Thyroid gland (tissue), 4 donors: Measurements from ENCODE around the gene CHRND. TPM values are rescaled to one million over a fixed set of nuclear protein-coding genes. Genes with fewer than 3 reads are reported as not detected.

Source experiments
- DNase-seq, 2 donors: peaks; one replicate each; pipeline ENCODE4 v3.0.0-alpha.2; 2019
- H3K27ac ChIP-seq, 3 donors: fragments of 200-600 bp; sonication (generic); 1 replicate in 2 of 3; 2 replicates in 1 of 3; pipeline ENCODE4 v1.5.1; 2016 to 2019; ENCODE audit warnings: mild to moderate bottlenecking in 1 of 3, moderate library complexity in 1 of 3
- H3K27me3 ChIP-seq: fragments of 200-600 bp; sonication (generic); one replicate; pipeline ENCODE4 v1.5.1; 2019
- H3K36me3 ChIP-seq, 2 donors: fragments of 200-600 bp; sonication (generic); one replicate each; pipeline ENCODE4 v1.5.1; 2016 to 2019
- H3K4me1 ChIP-seq, 2 donors: fragments of 200-600 bp; sonication (generic); one replicate each; pipeline ENCODE4 v1.5.1; 2017 to 2019
- H3K4me3 ChIP-seq, 3 donors: fragments of 200-600 bp; sonication (generic); replicated peaks in 1 of 3; 1 replicate in 2 of 3; 2 replicates in 1 of 3; pipeline ENCODE4 v1.5.1; 2016; ENCODE audit warnings: mild to moderate bottlenecking in 1 of 3
- H3K9me3 ChIP-seq: fragments of 200-600 bp; sonication (generic); one replicate; pipeline ENCODE4 v1.5.1; 2017
- POLR2A ChIP-seq, 2 donors: fragments of 450-650 bp; IDR thresholded peaks; one replicate each; pipeline ENCODE4 v1.6.1; 2017; ENCODE audit warnings: antibody characterized with exemption in 2 of 2, mild to moderate bottlenecking in 2 of 2, moderate library complexity in 1 of 2
- WGBS, 2 donors: methylation state at CpG; one replicate each; pipeline ENCODE4 v1.1.5; 2017; 5-methylcytosine and 5-hydroxymethylcytosine counted together
- intact Hi-C: fragments of 100-400 bp; cut with DNase I; formaldehyde crosslinking; loops from one replicate; pipeline ENCODE4 v1.15.1; 2023
- total RNA-seq, 4 donors: library from RNA; depleted of rRNA; stranded (reverse); fragments of >200 nt; gene quantifications; one replicate each; pipeline ENCODE4 v1.2.3, GENCODE V29; 2016
- TF ChIP-seq, protein P1 (sequence below), 6 experiments: fragments of 200-600 bp in 3 of 6; fragments of 450-650 bp in 3 of 6; sonication (generic) in 3 of 6; IDR thresholded peaks; one replicate each; pipeline ENCODE4 v1.5.1; 2016 to 2019; ENCODE audit warnings: antibody characterized with exemption in 6 of 6, mild to moderate bottlenecking in 2 of 6, inconsistent platforms in 1 of 6, moderate library complexity in 1 of 6

Gene CHRND
- total RNA-seq, 4 donors from 2014 or later = not detected

DNA sequence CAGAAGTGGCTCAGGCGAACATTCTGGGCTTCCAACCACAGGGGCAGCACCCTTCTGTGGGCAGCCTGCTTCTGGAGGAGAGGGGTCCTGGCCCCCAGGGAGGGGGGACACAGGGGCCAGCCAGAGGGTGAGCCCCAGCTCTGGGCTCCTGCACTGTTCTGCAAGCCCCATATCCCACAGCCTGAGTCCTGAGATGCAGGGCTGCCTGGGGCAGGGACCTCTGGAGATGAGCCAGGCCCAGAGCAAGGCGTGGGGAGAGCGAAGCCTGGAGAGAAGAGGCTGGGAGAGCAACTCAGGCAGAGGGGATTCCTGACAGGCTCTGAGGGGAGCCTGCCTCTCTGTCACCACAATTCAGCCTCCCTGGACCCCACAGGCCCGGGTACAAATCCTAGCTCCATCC, 19.3 kb upstream of the CHRND start:
- no peaks in the 10 kb centered on the region for H3K9me3 ChIP-seq
- DNase-seq = no peak
- intact Hi-C loops = no loop called here
- 90% methylated on average over 4 of the region's 4 CpGs; no CpG with 5 or more reads in 1 of the 2 donors for WGBS, 2 donors
- peaks cover 8 to 17% of the 10 kb centered on the region in 2 donors for H3K4me1 ChIP-seq
- no peaks in the 10 kb centered on the region for H3K36me3 ChIP-seq
- H3K27me3 ChIP-seq = no peaks in the 10 kb centered on the region
- no peak overlapping the region for H3K27ac ChIP-seq
- H3K4me3 ChIP-seq = no peak overlapping the region
- TF ChIP-seq, protein P1, sequence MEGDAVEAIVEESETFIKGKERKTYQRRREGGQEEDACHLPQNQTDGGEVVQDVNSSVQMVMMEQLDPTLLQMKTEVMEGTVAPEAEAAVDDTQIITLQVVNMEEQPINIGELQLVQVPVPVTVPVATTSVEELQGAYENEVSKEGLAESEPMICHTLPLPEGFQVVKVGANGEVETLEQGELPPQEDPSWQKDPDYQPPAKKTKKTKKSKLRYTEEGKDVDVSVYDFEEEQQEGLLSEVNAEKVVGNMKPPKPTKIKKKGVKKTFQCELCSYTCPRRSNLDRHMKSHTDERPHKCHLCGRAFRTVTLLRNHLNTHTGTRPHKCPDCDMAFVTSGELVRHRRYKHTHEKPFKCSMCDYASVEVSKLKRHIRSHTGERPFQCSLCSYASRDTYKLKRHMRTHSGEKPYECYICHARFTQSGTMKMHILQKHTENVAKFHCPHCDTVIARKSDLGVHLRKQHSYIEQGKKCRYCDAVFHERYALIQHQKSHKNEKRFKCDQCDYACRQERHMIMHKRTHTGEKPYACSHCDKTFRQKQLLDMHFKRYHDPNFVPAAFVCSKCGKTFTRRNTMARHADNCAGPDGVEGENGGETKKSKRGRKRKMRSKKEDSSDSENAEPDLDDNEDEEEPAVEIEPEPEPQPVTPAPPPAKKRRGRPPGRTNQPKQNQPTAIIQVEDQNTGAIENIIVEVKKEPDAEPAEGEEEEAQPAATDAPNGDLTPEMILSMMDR (IDR thresholded peaks at IDR 0.05) = no peak
- TF ChIP-seq POLR2A (IDR thresholded peaks at IDR 0.05) = no peak

- Histone ChIP-seq H3K4me3 (no peak overlapping the region), H3K27me3 (no peaks in the 10 kb centered on the region), H3K4me1 (peaks cover 2 to 4% of the 10 kb centered on the region in 2 donors), H3K9me3 (no peaks in the 10 kb centered on the region), H3K27ac (no peak overlapping the region), H3K36me3 (no peaks in the 10 kb centered on the region)
- intact Hi-C loops = no loop called here
- TF ChIP-seq, protein P1 (IDR thresholded peaks at IDR 0.05) = no peak
- no peak for TF ChIP-seq POLR2A (IDR thresholded peaks at IDR 0.05)
- WGBS, 2 donors = 77 to 88% methylated on average over 5 to 7 of the region's 7 CpGs
- no peak for DNase-seq
These were observed 17.7 kb upstream of the CHRND start for GRCh38 chr2:232508251-232508650.

DNA sequence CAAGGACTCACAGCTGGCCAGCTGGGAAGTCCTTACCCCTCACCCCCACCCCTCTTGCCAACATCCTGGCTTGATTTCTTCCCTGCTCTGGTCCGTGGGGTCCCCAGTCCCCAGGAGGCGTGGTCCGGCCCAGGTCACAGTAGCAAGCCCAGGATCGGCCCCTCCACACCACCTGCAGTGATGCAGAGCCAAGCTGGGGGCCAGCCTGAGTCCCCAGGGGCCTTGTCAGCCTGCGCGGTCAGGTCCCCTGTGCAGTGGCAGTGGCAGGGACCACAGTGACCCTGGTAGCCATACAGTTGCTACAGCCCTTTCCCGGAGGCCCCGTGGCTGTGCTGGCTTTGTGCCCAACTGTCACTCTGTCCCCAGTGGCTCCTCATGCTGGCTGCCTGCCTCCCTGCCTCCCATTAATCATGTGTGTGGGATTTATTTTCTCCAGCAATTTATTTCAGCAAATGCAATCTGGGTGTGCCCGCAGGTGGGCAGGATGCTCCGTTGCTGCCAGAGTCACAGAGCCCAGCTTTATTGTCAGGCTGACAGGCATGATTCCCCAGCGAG, 14.5 kb upstream of the CHRND start:
- 56 to 61% methylated on average over 5 to 8 of the region's 11 CpGs for WGBS, 2 donors
- TF ChIP-seq, protein P1 (IDR thresholded peaks at IDR 0.05) = no peak
- TF ChIP-seq POLR2A (IDR thresholded peaks at IDR 0.05) = no peak
- Histone ChIP-seq H3K27ac (no peak overlapping the region), H3K36me3 (no peaks in the 10 kb centered on the region), H3K27me3 (no peaks in the 10 kb centered on the region), H3K4me3 (no peak overlapping the region), H3K4me1 (no peaks in the 10 kb centered on the region), H3K9me3 (no peaks in the 10 kb centered on the region)
- no peak for DNase-seq
- intact Hi-C loops = no loop called here

- WGBS, 2 donors = 88 to 89% methylated on average over 10 of the region's 10 CpGs
- DNase-seq = no peak
- intact Hi-C loops = no loop called here
- TF ChIP-seq, protein P1 (IDR thresholded peaks at IDR 0.05) = no peak
- TF ChIP-seq POLR2A (IDR thresholded peaks at IDR 0.05) = no peak
- Histone ChIP-seq H3K4me3 (no peak overlapping the region), H3K4me1 (no peaks in the 10 kb centered on the region), H3K36me3 (no peaks in the 10 kb centered on the region), H3K9me3 (no peaks in the 10 kb centered on the region), H3K27me3 (no peaks in the 10 kb centered on the region), H3K27ac (no peak overlapping the region)
These were observed 13.4 kb upstream of the CHRND start for GRCh38 chr2:232512602-232513001.

- H3K36me3 ChIP-seq = no peaks in the 10 kb centered on the region
- intact Hi-C loops = no loop called here
- H3K27ac ChIP-seq = no peak overlapping the region
- no peak overlapping the region for H3K4me3 ChIP-seq
- H3K4me1 ChIP-seq = no peaks in the 10 kb centered on the region
- H3K9me3 ChIP-seq = no peaks in the 10 kb centered on the region
- TF ChIP-seq, protein P1 (IDR thresholded peaks at IDR 0.05) = no peak
- no peak for TF ChIP-seq POLR2A (IDR thresholded peaks at IDR 0.05)
- DNase-seq = no peak
- H3K27me3 ChIP-seq = no peaks in the 10 kb centered on the region
- WGBS, 2 donors = 78 to 85% methylated on average over 5 of the region's 5 CpGs
These were observed 12.6 kb upstream of the CHRND start for GRCh38 chr2:232513353-232513752.
